ENCODE data around the gene ADAR.
A peak's percentile ranks its signal among the peaks of the same experiment; 100 is the strongest.

Gene ADAR

GRCh38 chr1:154571964-154572288 is 36.1 kb downstream of the ADAR start:
- Histone ChIP-seq H3K4me1 (ENCODE audit: control insufficient read depth, insufficient read depth, low read length) (peaks cover 15% of the 10 kb centered on the region; the same call in 1 of the 2 replicates), H3K27me3 (ENCODE audit: control insufficient read depth, insufficient read depth, low read length) (peaks cover 42% of the 10 kb centered on the region)

DNA sequence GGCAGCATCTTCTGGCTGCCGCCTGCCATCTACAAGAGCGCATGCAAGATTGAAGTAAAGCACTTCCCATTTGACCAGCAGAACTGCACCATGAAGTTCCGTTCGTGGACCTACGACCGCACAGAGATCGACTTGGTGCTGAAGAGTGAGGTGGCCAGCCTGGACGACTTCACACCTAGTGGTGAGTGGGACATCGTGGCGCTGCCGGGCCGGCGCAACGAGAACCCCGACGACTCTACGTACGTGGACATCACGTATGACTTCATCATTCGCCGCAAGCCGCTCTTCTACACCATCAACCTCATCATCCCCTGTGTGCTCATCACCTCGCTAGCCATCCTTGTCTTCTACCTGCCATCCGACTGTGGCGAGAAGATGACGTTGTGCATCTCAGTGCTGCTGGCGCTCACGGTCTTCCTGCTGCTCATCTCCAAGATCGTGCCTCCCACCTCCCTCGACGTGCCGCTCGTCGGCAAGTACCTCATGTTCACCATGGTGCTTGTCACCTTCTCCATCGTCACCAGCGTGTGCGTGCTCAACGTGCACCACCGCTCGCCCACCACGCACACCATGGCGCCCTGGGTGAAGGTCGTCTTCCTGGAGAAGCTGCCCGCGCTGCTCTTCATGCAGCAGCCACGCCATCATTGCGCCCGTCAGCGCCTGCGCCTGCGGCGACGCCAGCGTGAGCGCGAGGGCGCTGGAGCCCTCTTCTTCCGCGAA is 36.6 kb downstream of the ADAR start:
- Histone ChIP-seq H3K9ac (ENCODE audit: low read length) (no peak overlapping the region), H3K4me3 (ENCODE audit: low read depth, low read length) (no peak overlapping the region), H3K27ac (ENCODE audit: low read depth, low read length) (no peak overlapping the region), H3K9me3 (ENCODE audit: control insufficient read depth, insufficient read depth, low read depth, low read length) (no peaks in the 10 kb centered on the region), H3K27me3 (ENCODE audit: control insufficient read depth, insufficient read depth, low read length) (peaks cover 47% of the 10 kb centered on the region), H3K4me1 (ENCODE audit: control insufficient read depth, insufficient read depth, low read length) (peaks cover 15% of the 10 kb centered on the region; the same call in 1 of the 2 replicates), H3K36me3 (ENCODE audit: control insufficient read depth, insufficient read depth, low read length) (0 out of 2 replicates have a peak, but pooled peaks cover 2% of the 10 kb centered on the region)

More at GRCh38 chr1:154571964-154572288, 36.1 kb downstream of the ADAR start:
- no peak overlapping the region for H3K4me3 ChIP-seq (ENCODE audit: low read depth, low read length)
- H3K9ac ChIP-seq (ENCODE audit: low read length): no peak overlapping the region
- H3K36me3 ChIP-seq (ENCODE audit: control insufficient read depth, insufficient read depth, low read length): 0 out of 2 replicates have a peak, but pooled peaks cover 4% of the 10 kb centered on the region
- no peaks in the 10 kb centered on the region for H3K9me3 ChIP-seq (ENCODE audit: control insufficient read depth, insufficient read depth, low read depth, low read length)
- no peak overlapping the region for H3K27ac ChIP-seq (ENCODE audit: low read depth, low read length)

GRCh38 chr1:154568157-154568815 is 39.7 kb downstream of the ADAR start:
- no peak overlapping the region for H3K9ac ChIP-seq (ENCODE audit: low read length)
- no peak overlapping the region for H3K27ac ChIP-seq (ENCODE audit: low read depth, low read length)
- H3K9me3 ChIP-seq (ENCODE audit: control insufficient read depth, insufficient read depth, low read depth, low read length): no peaks in the 10 kb centered on the region
- peaks cover 60% of the 10 kb centered on the region for H3K27me3 ChIP-seq (ENCODE audit: control insufficient read depth, insufficient read depth, low read length)
- peak overlapping the region; percentile 60 for H3K4me3 ChIP-seq (ENCODE audit: low read depth, low read length)
- no peaks in the 10 kb centered on the region for H3K36me3 ChIP-seq (ENCODE audit: control insufficient read depth, insufficient read depth, low read length)
- peaks cover 15% of the 10 kb centered on the region; the same call in 1 of the 2 replicates for H3K4me1 ChIP-seq (ENCODE audit: control insufficient read depth, insufficient read depth, low read length)

DNA sequence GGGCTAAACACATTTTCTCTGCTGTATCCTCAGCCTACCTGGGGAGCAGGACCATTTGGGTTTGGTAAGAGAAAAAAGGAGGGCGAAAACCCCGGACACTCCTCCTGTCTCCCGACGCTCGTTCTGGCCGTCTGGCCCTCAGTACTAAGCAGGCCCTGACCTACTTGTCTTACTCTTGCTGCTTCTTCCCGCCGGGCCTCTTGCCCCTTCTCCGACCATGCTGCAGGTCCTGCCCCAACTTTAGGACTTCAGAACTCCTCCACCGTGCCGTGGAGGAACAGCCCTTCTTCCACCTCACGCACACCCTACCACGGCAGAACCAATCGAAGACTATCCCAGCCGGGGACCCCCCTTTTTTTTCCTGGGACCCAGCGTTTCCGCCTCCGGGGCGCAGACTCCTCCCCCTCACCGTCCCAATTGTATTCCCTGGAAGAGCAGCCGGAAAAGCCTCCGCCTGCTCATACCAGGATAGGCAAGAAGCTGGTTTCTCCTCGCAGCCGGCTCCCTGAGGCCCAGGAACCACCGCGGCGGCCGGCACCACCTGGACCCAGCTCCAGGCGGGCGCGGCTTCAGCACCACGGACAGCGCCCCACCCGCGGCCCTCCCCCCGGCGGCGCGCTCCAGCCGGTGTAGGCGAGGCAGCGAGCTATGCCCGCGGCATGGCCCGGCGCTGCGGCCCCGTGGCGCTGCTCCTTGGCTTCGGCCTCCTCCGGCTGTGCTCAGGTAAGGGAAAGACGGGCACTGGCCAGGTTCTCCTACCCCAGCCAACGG is 40.4 kb downstream of the ADAR start, which contains the start of gene CHRNB2:
Gene CHRNB2 (plus strand): TSS at position 393 of the 771 bp plus-strand sequence. CDS start 267 bp downstream, at position 660.
- peaks cover 60% of the 10 kb centered on the region for H3K27me3 ChIP-seq (ENCODE audit: control insufficient read depth, insufficient read depth, low read length)
- H3K36me3 ChIP-seq (ENCODE audit: control insufficient read depth, insufficient read depth, low read length): no peaks in the 10 kb centered on the region
- H3K9ac ChIP-seq (ENCODE audit: low read length): peak within 1 kb of the TSS; percentile 38
- H3K4me1 ChIP-seq (ENCODE audit: control insufficient read depth, insufficient read depth, low read length): peaks cover 9% of the 10 kb centered on the region; the same call in 1 of the 2 replicates
- peak within 1 kb of the TSS; percentile 60 for H3K4me3 ChIP-seq (ENCODE audit: low read depth, low read length)
- no peaks in the 10 kb centered on the region for H3K9me3 ChIP-seq (ENCODE audit: control insufficient read depth, insufficient read depth, low read depth, low read length)
- H3K27ac ChIP-seq (ENCODE audit: low read depth, low read length): no peak within 1 kb of the TSS

- Histone ChIP-seq H3K4me1 (ENCODE audit: control insufficient read depth, insufficient read depth, low read length) (peaks cover 4% of the 10 kb centered on the region; the same call in 1 of the 2 replicates), H3K9me3 (ENCODE audit: control insufficient read depth, insufficient read depth, low read depth, low read length) (no peaks in the 10 kb centered on the region), H3K27me3 (ENCODE audit: control insufficient read depth, insufficient read depth, low read length) (peaks cover 55% of the 10 kb centered on the region), H3K4me3 (ENCODE audit: low read depth, low read length) (no peak overlapping the region), H3K9ac (ENCODE audit: low read length) (no peak overlapping the region), H3K27ac (ENCODE audit: low read depth, low read length) (no peak overlapping the region), H3K36me3 (ENCODE audit: control insufficient read depth, insufficient read depth, low read length) (no peaks in the 10 kb centered on the region)
These were observed 42.1 kb downstream of the ADAR start for GRCh38 chr1:154565876-154566275.

GRCh38 chr1:154559466-154560044 is 48.4 kb downstream of the ADAR start:
- Histone ChIP-seq H3K9ac (ENCODE audit: low read length) (peak overlapping the region; percentile 74), H3K4me3 (ENCODE audit: low read depth, low read length) (peak overlapping the region; percentile 76), H3K9me3 (ENCODE audit: control insufficient read depth, insufficient read depth, low read depth, low read length) (no peaks in the 10 kb centered on the region), H3K27ac (ENCODE audit: low read depth, low read length) (no peak overlapping the region; the same call in 1 of the 2 replicates), H3K4me1 (ENCODE audit: control insufficient read depth, insufficient read depth, low read length) (peaks cover 19% of the 10 kb centered on the region), H3K36me3 (ENCODE audit: control insufficient read depth, insufficient read depth, low read length) (peaks cover 16% of the 10 kb centered on the region), H3K27me3 (ENCODE audit: control insufficient read depth, insufficient read depth, low read length) (no peaks in the 10 kb centered on the region)

DNA sequence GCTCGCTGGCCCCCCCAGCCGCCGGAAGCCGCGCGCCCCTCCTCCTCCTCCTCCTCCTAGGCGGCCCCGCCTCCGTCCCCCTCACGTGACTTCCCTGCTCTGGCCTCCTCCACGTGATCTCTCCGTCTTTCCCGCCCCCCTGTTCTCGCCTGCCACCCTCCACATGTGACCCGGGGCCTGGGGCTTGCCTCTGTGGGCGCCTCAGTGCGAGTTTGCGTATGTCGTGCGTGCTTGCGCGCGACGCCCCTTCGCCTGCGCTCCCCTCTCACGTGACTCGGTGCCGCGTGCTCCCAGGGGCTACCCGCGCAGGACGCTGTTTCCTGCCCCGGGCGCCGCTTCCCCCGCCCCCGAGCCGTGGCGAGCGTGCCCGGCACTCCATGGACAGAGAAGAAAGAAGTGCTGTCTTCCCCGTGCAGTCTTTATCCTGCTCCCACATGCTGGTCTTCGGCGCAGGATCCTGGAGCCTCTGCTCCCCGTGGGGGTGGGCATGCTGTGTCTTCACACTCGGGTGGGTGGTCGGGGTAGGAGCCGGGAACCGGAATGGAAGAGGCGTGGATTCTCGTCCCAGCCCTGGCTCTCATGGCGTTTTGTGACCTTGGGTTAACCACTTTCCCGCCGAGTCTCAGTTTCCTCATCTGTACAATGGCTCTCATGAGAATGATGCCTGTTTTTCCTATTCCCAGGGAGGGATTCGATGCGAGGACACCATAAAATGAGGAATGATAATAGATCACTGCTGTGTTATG is 49.1 kb downstream of the ADAR start:
- peak overlapping the region; percentile 75; the same call in 1 of the 2 replicates for H3K27ac ChIP-seq (ENCODE audit: low read depth, low read length)
- H3K4me1 ChIP-seq (ENCODE audit: control insufficient read depth, insufficient read depth, low read length): peaks cover 19% of the 10 kb centered on the region
- peaks cover 23% of the 10 kb centered on the region for H3K36me3 ChIP-seq (ENCODE audit: control insufficient read depth, insufficient read depth, low read length)
- no peaks in the 10 kb centered on the region for H3K27me3 ChIP-seq (ENCODE audit: control insufficient read depth, insufficient read depth, low read length)
- peak overlapping the region; percentile 74 for H3K9ac ChIP-seq (ENCODE audit: low read length)
- H3K9me3 ChIP-seq (ENCODE audit: control insufficient read depth, insufficient read depth, low read depth, low read length): no peaks in the 10 kb centered on the region
- H3K4me3 ChIP-seq (ENCODE audit: low read depth, low read length): peak overlapping the region; percentile 76

DNA sequence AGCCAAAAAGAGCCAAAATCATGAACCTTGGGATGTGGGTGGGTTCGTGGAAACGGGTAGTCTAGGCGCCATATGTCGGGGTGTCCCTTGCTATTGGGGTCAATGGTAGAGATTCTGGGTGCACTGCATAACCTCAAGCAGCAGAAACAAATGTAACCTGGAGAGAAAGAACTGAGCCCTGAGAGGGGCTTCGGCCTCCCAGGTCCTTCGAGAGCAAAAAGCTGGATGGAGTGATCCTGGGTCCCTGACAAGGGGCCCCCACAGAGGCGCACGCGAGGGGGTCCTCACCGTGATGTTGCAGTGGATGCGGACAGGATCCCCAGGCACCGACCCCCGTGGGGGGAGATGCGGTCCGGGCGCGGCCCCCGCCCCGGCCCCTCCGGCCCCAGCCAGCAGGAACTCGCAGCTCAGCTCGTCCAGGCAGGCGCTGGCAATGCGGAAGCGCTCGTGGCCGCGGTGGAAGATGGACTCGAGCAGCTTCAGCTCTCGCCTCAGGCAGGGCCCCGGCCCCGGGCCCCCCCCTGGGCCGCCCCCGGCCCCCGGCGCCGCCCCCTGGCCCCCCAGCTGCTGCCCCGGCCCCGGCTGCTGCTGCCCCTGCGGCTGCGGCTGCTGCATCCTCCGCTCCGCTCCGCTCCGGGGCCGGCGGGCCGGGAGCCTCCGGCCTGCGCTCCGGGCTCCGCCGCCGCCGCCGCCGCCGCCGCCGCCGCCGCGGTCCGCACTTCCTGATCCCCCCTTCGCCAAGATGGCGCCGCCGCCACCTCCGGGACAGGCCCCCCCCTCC is 49.9 kb downstream of the ADAR start, which contains the start of gene UBE2Q1:
Gene UBE2Q1 (minus strand): TSS at position 724 of the 781 bp plus-strand sequence. CDS start 109 bp downstream, at position 615.
- Histone ChIP-seq H3K4me1 (ENCODE audit: control insufficient read depth, insufficient read depth, low read length) (peaks cover 19% of the 10 kb centered on the region), H3K9me3 (ENCODE audit: control insufficient read depth, insufficient read depth, low read depth, low read length) (no peaks in the 10 kb centered on the region), H3K27ac (ENCODE audit: low read depth, low read length) (peak within 1 kb of the TSS; percentile 75; the same call in 1 of the 2 replicates), H3K36me3 (ENCODE audit: control insufficient read depth, insufficient read depth, low read length) (peaks cover 30% of the 10 kb centered on the region), H3K4me3 (ENCODE audit: low read depth, low read length) (peak within 1 kb of the TSS; percentile 76), H3K27me3 (ENCODE audit: control insufficient read depth, insufficient read depth, low read length) (no peaks in the 10 kb centered on the region), H3K9ac (ENCODE audit: low read length) (peak within 1 kb of the TSS; percentile 81)

GRCh38 chr1:154557248-154557938 is 50.6 kb downstream of the ADAR start:
- H3K9me3 ChIP-seq (ENCODE audit: control insufficient read depth, insufficient read depth, low read depth, low read length): no peaks in the 10 kb centered on the region
- peaks cover 38% of the 10 kb centered on the region for H3K36me3 ChIP-seq (ENCODE audit: control insufficient read depth, insufficient read depth, low read length)
- H3K27me3 ChIP-seq (ENCODE audit: control insufficient read depth, insufficient read depth, low read length): no peaks in the 10 kb centered on the region
- H3K4me1 ChIP-seq (ENCODE audit: control insufficient read depth, insufficient read depth, low read length): peaks cover 19% of the 10 kb centered on the region
- peak overlapping the region; percentile 76 for H3K4me3 ChIP-seq (ENCODE audit: low read depth, low read length)
- H3K9ac ChIP-seq (ENCODE audit: low read length): peak overlapping the region; percentile 81
- H3K27ac ChIP-seq (ENCODE audit: low read depth, low read length): no peak overlapping the region

Measured in HUES6 (cell line).